ENCODE data around the gene SPAG8. TPM values are rescaled to one million over a fixed set of nuclear protein-coding genes. Genes with fewer than 3 reads are reported as not detected.

Gene SPAG8
- total and polyA plus RNA-seq, 2 experiments from 2014 or later = 0.10 to 0.63 TPM

- Histone ChIP-seq H3K79me2 (peaks cover 3% of the 10 kb centered on the region), H3K4me1 (ENCODE audit: insufficient read depth) (peaks cover 25% of the 10 kb centered on the region), H3K36me3 (replicated peaks; ENCODE audit: insufficient read depth, low read depth) (no peaks in the 10 kb centered on the region), H3K27me3 (no peaks in the 10 kb centered on the region), H3K27ac (no peak overlapping the region), H3K9me3 (ENCODE audit: low read depth) (no peaks in the 10 kb centered on the region), H3K9me2 (replicated peaks; ENCODE audit: insufficient read depth) (no peaks in the 10 kb centered on the region), H4K20me1 (ENCODE audit: insufficient read depth, poor library complexity, severe bottlenecking) (no peaks in the 10 kb centered on the region), H2AFZ (no peak overlapping the region), H3K4me3 (no peak overlapping the region), H3K4me2 (no peak overlapping the region)
- WGBS (ENCODE audit: low lambda C conversion rate, missing lambda C conversion rate) = 96% methylated on average over 14 of the region's 15 CpGs
- no peak for TF ChIP-seq EZH2 (IDR thresholded peaks at IDR 0.05; ENCODE audit: borderline replicate concordance)
- TF ChIP-seq EZH2phosphoT487 (IDR thresholded peaks at IDR 0.05; ENCODE audit: low read depth, severe bottlenecking, unreplicated experiment) = no peak
- TF ChIP-seq, protein P1, sequence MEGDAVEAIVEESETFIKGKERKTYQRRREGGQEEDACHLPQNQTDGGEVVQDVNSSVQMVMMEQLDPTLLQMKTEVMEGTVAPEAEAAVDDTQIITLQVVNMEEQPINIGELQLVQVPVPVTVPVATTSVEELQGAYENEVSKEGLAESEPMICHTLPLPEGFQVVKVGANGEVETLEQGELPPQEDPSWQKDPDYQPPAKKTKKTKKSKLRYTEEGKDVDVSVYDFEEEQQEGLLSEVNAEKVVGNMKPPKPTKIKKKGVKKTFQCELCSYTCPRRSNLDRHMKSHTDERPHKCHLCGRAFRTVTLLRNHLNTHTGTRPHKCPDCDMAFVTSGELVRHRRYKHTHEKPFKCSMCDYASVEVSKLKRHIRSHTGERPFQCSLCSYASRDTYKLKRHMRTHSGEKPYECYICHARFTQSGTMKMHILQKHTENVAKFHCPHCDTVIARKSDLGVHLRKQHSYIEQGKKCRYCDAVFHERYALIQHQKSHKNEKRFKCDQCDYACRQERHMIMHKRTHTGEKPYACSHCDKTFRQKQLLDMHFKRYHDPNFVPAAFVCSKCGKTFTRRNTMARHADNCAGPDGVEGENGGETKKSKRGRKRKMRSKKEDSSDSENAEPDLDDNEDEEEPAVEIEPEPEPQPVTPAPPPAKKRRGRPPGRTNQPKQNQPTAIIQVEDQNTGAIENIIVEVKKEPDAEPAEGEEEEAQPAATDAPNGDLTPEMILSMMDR (IDR thresholded peaks at IDR 0.05; ENCODE audit: poor library complexity) = no peak
- no peak for DNase-seq (ENCODE audit: low spot score)
Observed at GRCh38 chr9:35840881-35841644, 29.0 kb upstream of the SPAG8 start.

- no peaks in the 10 kb centered on the region for H3K36me3 ChIP-seq (replicated peaks; ENCODE audit: insufficient read depth, low read depth)
- no peaks in the 10 kb centered on the region for H4K20me1 ChIP-seq (ENCODE audit: insufficient read depth, poor library complexity, severe bottlenecking)
- H3K4me2 ChIP-seq = no peak overlapping the region
- WGBS (ENCODE audit: low lambda C conversion rate, missing lambda C conversion rate) = 92% methylated on average over 5 of the region's 5 CpGs
- TF ChIP-seq EZH2 (IDR thresholded peaks at IDR 0.05; ENCODE audit: borderline replicate concordance) = no peak
- TF ChIP-seq EZH2phosphoT487 (IDR thresholded peaks at IDR 0.05; ENCODE audit: low read depth, severe bottlenecking, unreplicated experiment) = no peak
- TF ChIP-seq, protein P1 (IDR thresholded peaks at IDR 0.05; ENCODE audit: poor library complexity) = no peak
- no peak overlapping the region for H3K27ac ChIP-seq
- H2AFZ ChIP-seq = no peak overlapping the region
- H3K27me3 ChIP-seq = no peaks in the 10 kb centered on the region
- no peaks in the 10 kb centered on the region for H3K9me3 ChIP-seq (ENCODE audit: low read depth)
- DNase-seq (ENCODE audit: low spot score) = no peak
- H3K4me3 ChIP-seq = no peak overlapping the region
- H3K4me1 ChIP-seq (ENCODE audit: insufficient read depth) = peaks cover 23% of the 10 kb centered on the region
- peaks cover 3% of the 10 kb centered on the region for H3K79me2 ChIP-seq
- H3K9me2 ChIP-seq (replicated peaks; ENCODE audit: insufficient read depth) = no peaks in the 10 kb centered on the region
Observed at GRCh38 chr9:35839926-35840325, 27.9 kb upstream of the SPAG8 start.

DNA sequence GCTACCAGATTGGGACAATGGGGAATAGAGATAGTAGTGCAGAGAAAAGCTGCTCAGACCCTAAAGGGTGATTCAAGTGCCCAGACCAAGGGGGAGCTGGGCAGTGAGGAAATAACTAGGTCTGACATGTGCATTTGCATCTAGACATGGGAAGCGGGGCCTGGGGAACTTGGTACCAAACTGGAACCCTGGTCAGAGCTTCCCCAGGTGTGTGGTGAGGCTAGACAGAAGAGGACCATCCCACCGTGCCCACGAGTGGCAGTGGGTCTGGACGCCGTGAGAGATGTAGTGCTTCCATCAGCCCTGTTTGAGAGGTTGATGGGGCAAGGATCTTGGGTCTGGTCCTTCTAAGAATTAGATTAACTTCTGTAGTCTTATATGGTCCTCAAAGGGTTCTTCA is 24.5 kb upstream of the SPAG8 start:
- WGBS (ENCODE audit: low lambda C conversion rate, missing lambda C conversion rate) = 96% methylated on average over 5 of the region's 5 CpGs
- Histone ChIP-seq H3K9me3 (ENCODE audit: low read depth) (no peaks in the 10 kb centered on the region), H3K4me2 (no peak overlapping the region), H4K20me1 (ENCODE audit: insufficient read depth, poor library complexity, severe bottlenecking) (no peaks in the 10 kb centered on the region), H3K79me2 (peaks cover 16% of the 10 kb centered on the region), H3K9me2 (replicated peaks; ENCODE audit: insufficient read depth) (no peaks in the 10 kb centered on the region), H3K36me3 (replicated peaks; ENCODE audit: insufficient read depth, low read depth) (no peaks in the 10 kb centered on the region), H3K27ac (peak overlapping the region; percentile 6), H3K27me3 (no peaks in the 10 kb centered on the region), H3K4me3 (no peak overlapping the region), H2AFZ (no peak overlapping the region), H3K4me1 (ENCODE audit: insufficient read depth) (peaks cover 38% of the 10 kb centered on the region)
- no peak for TF ChIP-seq EZH2phosphoT487 (IDR thresholded peaks at IDR 0.05; ENCODE audit: low read depth, severe bottlenecking, unreplicated experiment)
- no peak for DNase-seq (ENCODE audit: low spot score)

DNA sequence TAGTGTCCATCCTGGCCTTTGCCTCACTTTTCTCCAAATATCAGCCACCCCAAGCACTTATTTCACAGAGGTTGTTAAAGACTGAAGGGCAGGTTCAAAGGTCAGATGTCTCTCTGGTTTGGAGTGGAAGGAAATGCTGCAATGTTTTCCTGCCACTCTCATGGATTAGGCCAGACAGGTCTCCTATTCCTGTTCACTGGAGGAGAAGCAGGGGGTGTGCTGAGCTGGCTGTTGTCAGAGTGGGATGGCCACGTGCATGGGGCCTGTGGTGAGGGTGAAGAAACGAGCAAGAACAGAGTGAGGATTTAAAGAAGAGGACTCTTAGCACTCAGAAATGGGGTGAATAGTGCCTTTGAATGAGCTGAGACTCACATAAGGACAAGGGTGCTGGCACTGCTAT is 23.7 kb upstream of the SPAG8 start:
- H3K27me3 ChIP-seq = no peaks in the 10 kb centered on the region
- H3K9me3 ChIP-seq (ENCODE audit: low read depth) = no peaks in the 10 kb centered on the region
- peak overlapping the region; percentile 6 for H3K27ac ChIP-seq
- H3K9me2 ChIP-seq (replicated peaks; ENCODE audit: insufficient read depth) = no peaks in the 10 kb centered on the region
- no peak overlapping the region for H3K4me3 ChIP-seq
- H3K36me3 ChIP-seq (replicated peaks; ENCODE audit: insufficient read depth, low read depth) = no peaks in the 10 kb centered on the region
- no peak overlapping the region for H3K4me2 ChIP-seq
- no peaks in the 10 kb centered on the region for H4K20me1 ChIP-seq (ENCODE audit: insufficient read depth, poor library complexity, severe bottlenecking)
- DNase-seq (ENCODE audit: low spot score) = no peak
- peaks cover 39% of the 10 kb centered on the region for H3K4me1 ChIP-seq (ENCODE audit: insufficient read depth)
- peaks cover 23% of the 10 kb centered on the region for H3K79me2 ChIP-seq
- no peak overlapping the region for H2AFZ ChIP-seq
- TF ChIP-seq EZH2 (IDR thresholded peaks at IDR 0.05; ENCODE audit: borderline replicate concordance) (no peak), EZH2phosphoT487 (IDR thresholded peaks at IDR 0.05; ENCODE audit: low read depth, severe bottlenecking, unreplicated experiment) (no peak)
- TF ChIP-seq, protein P1 (IDR thresholded peaks at IDR 0.05; ENCODE audit: poor library complexity) = no peak
- 75% methylated on average over 2 of the region's 2 CpGs for WGBS (ENCODE audit: low lambda C conversion rate, missing lambda C conversion rate)
